ENCODE results near the gene PALLD. TPM values are rescaled to one million over a fixed set of nuclear protein-coding genes. Genes with fewer than 3 reads are reported as not detected.

The PALLD gene
- total RNA-seq, 2 experiments from 2014 or later: 0.49 to 0.78 TPM

- Mint-ChIP-seq H3K27ac (no peak overlapping the region), H3K4me1 (ENCODE audit: low read depth) (no peaks in the 10 kb centered on the region), H3K36me3 (ENCODE audit: low read depth) (no peaks in the 10 kb centered on the region), H3K4me3 (no peak overlapping the region), H3K27me3 (peaks cover 33% of the 10 kb centered on the region), H3K9me3 (no peaks in the 10 kb centered on the region)
- H3K4me1 ChIP-seq (ENCODE audit: insufficient read depth, low read length): no peaks in the 10 kb centered on the region
- peaks cover 0 to 3% of the 10 kb centered on the region in 2 experiments for H3K9me3 ChIP-seq (ENCODE audit: control insufficient read depth in 1 of 2, insufficient read depth in 1 of 2, low read length in 2 of 2)
- peaks cover 0 to 10% of the 10 kb centered on the region in 2 experiments for H3K27me3 ChIP-seq (ENCODE audit: control insufficient read depth in 1 of 2, insufficient read depth in 2 of 2, low read length in 2 of 2)
- ATAC-seq (ENCODE audit: poor library complexity) (no peak), DNase-seq (no peak)
- H3K27ac ChIP-seq (ENCODE audit: low read depth in 1 of 2, low read length in 2 of 2): no peak overlapping the region
- intact Hi-C loops (cut with DNase I, micrococcal nuclease): no loop called here
- TF ChIP-seq CTCF (IDR thresholded peaks at IDR 0.05): no peak
- CTCF ChIA-PET: no interaction called here
- POLR2A ChIA-PET: no interaction called here
- no peak overlapping the region for H3K4me3 ChIP-seq (ENCODE audit: low read length)
- no peaks in the 10 kb centered on the region for H3K36me3 ChIP-seq (ENCODE audit: insufficient read depth, low read length)
Observed at GRCh38 chr4:168648929-168649328, 152.1 kb downstream of the PALLD start.

GRCh38 chr4:168651374-168651773 is 154.5 kb downstream of the PALLD start:
- H3K9me3 ChIP-seq (ENCODE audit: control insufficient read depth in 1 of 2, insufficient read depth in 1 of 2, low read length in 2 of 2): peaks cover 0 to 3% of the 10 kb centered on the region in 2 experiments
- POLR2A ChIA-PET: no interaction called here
- no peak for DNase-seq
- H3K4me1 ChIP-seq (ENCODE audit: insufficient read depth, low read length): no peaks in the 10 kb centered on the region
- H3K27me3 ChIP-seq (ENCODE audit: control insufficient read depth in 1 of 2, insufficient read depth in 2 of 2, low read length in 2 of 2): peaks cover under 1 to 4% of the 10 kb centered on the region in 2 experiments
- CTCF ChIA-PET: no interaction called here
- H3K36me3 ChIP-seq (ENCODE audit: insufficient read depth, low read length): no peaks in the 10 kb centered on the region
- peaks cover 29% of the 10 kb centered on the region for H3K27me3 Mint-ChIP-seq
- intact Hi-C loops (cut with DNase I, micrococcal nuclease): no loop called here
- H3K4me3 Mint-ChIP-seq: no peak overlapping the region
- H3K27ac ChIP-seq (ENCODE audit: low read depth in 1 of 2, low read length in 2 of 2): no peak overlapping the region
- H3K4me1 Mint-ChIP-seq (ENCODE audit: low read depth): peaks cover 8% of the 10 kb centered on the region
- no peak overlapping the region for H3K27ac Mint-ChIP-seq
- ATAC-seq (ENCODE audit: poor library complexity): no peak
- no peaks in the 10 kb centered on the region for H3K36me3 Mint-ChIP-seq (ENCODE audit: low read depth)
- no peaks in the 10 kb centered on the region for H3K9me3 Mint-ChIP-seq
- TF ChIP-seq CTCF (IDR thresholded peaks at IDR 0.05): no peak
- no peak overlapping the region for H3K4me3 ChIP-seq (ENCODE audit: low read length)

- no peak overlapping the region for H3K27ac Mint-ChIP-seq
- CTCF ChIA-PET: no interaction called here
- POLR2A ChIA-PET: interaction anchor here (0.6 kb wide), 1 partner anchor 143 kb away, joined by 3 read pairs; no protein-coding TSS in a partner anchor
- Histone ChIP-seq H3K36me3 (ENCODE audit: insufficient read depth, low read length) (no peaks in the 10 kb centered on the region), H3K27me3 (ENCODE audit: control insufficient read depth in 1 of 2, insufficient read depth in 2 of 2, low read length in 2 of 2) (peaks cover 2 to 8% of the 10 kb centered on the region in 2 experiments), H3K27ac (ENCODE audit: low read depth in 1 of 2, low read length in 2 of 2) (no peak overlapping the region), H3K4me3 (ENCODE audit: low read length) (no peak overlapping the region), H3K4me1 (ENCODE audit: insufficient read depth, low read length) (no peaks in the 10 kb centered on the region), H3K9me3 (ENCODE audit: control insufficient read depth in 1 of 2, insufficient read depth in 1 of 2, low read length in 2 of 2) (peaks cover 0 to 3% of the 10 kb centered on the region in 2 experiments)
- DNase-seq (no peak), ATAC-seq (ENCODE audit: poor library complexity) (no peak)
- intact Hi-C loops (cut with DNase I, micrococcal nuclease): no loop called here
- no peak for TF ChIP-seq CTCF (IDR thresholded peaks at IDR 0.05)
- peaks cover 8% of the 10 kb centered on the region for H3K4me1 Mint-ChIP-seq (ENCODE audit: low read depth)
- H3K36me3 Mint-ChIP-seq (ENCODE audit: low read depth): no peaks in the 10 kb centered on the region
- no peaks in the 10 kb centered on the region for H3K9me3 Mint-ChIP-seq
- H3K4me3 Mint-ChIP-seq: no peak overlapping the region
- peaks cover 31% of the 10 kb centered on the region for H3K27me3 Mint-ChIP-seq
Observed at GRCh38 chr4:168651864-168652263, 155.0 kb downstream of the PALLD start.
